Stimulated activated CD8-positive, alpha-beta memory T cell treated with anti-CD3 and anti-CD28 coated beads, Interleukin-12 subunit alpha, Interleukin-12 subunit beta, amount 100 ng/mL, for 1 hour (primary cell): ENCODE data around the gene PDE4B.
"Not testable (repeated sequence)": the region's sequence is repeated elsewhere in the genome, so short reads cannot be mapped to it uniquely, and the experiment has no call there.

Experiments
- DNase-seq: peaks from one replicate; pipeline ENCODE4 v3.0.0-alpha.2; 2020; ENCODE audit warnings: low read depth

The PDE4B gene

GRCh38 chr1:65814752-65815151 lies 22.1 kb downstream of the PDE4B start:
- DNase-seq: no peak

DNA sequence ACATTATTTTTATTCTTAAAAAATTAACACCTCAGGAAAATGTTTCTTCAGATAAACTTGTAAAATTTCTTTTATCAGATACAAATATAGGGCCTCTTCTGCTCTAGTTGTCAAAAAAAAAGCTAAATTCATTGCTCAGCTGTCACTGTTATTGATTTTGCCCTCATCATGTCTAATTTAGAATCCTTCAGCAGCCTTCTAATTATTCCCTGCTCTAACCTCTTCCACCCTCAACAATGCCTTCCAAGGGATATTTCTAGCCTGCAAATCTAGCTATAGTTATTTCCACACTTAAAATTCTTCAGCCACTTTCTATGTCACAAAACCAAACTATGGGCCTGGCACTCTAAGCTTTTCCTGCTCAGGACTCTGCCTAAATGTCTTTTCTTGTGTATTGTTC lies 25.2 kb downstream of the PDE4B start:
- no peak for DNase-seq

- no peak for DNase-seq
These were observed 26.3 kb downstream of the PDE4B start for GRCh38 chr1:65818966-65819365.

- DNase-seq: no peak
These were observed 28.3 kb downstream of the PDE4B start for GRCh38 chr1:65820983-65821382.

DNA sequence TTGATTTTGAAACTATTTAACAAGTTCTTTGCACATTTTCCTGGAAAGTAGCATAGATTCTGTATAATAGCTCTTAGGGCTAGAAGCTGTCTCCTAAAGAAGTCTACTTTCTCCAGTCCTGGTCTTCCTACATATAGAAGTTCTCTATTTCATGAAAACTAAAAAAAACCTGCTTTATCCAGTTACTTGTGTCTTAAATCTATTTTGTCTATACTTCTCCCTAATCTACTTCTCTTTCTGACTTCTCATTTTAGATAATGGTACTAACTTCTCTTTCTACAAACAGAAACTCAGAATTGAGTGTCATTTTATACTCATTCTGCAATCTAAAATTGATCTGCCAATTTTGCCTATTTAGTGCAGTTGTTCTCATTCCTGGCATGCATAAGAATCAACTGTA lies 28.7 kb downstream of the PDE4B start:
- DNase-seq: no peak

GRCh38 chr1:65824103-65824502 lies 31.4 kb downstream of the PDE4B start:
- DNase-seq: no peak

DNA sequence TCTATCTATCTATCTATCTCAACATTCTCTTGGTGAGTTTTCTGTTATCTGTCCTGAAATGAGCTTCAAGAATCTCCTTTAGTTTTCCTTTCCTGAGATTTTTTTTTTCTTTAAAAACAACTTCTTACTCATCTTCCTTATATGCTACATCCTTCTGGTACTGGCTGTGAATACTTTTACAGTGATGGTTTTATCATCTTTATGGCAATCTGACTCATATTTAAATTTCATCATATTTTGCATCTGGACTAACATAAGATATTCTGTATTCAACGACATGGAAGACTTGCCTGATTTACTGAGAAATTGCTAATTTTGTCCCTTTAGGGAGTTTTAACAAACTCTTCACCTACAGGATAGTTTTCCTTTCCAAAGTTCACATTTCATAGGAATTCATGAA lies 33.0 kb downstream of the PDE4B start:
- no peak for DNase-seq

- DNase-seq: no peak
These were observed 34.1 kb downstream of the PDE4B start for GRCh38 chr1:65826782-65827181.

DNA sequence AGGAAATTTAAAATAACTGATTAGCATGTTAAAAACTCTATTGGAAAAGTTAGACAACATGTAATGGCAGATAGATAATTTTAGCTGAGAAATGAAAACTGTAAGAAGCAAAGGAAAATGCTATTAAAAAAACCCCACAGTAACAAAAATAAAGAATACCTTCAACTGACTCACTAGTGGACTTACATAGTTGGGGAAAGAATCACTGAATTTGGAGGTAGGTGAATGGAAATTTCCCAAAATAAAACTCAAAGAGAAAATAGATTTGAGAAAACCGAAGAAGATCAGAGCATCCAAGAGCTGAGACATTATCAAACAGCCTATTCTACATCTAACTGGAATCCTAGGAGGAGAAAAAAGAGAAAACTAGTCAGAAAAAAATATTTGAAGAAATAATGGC lies 34.7 kb downstream of the PDE4B start:
- no peak for DNase-seq

- DNase-seq: no peak
These were observed 37.6 kb downstream of the PDE4B start for GRCh38 chr1:65830306-65830705.

GRCh38 chr1:65832296-65832695 lies 39.6 kb downstream of the PDE4B start:
- DNase-seq: no peak

DNA sequence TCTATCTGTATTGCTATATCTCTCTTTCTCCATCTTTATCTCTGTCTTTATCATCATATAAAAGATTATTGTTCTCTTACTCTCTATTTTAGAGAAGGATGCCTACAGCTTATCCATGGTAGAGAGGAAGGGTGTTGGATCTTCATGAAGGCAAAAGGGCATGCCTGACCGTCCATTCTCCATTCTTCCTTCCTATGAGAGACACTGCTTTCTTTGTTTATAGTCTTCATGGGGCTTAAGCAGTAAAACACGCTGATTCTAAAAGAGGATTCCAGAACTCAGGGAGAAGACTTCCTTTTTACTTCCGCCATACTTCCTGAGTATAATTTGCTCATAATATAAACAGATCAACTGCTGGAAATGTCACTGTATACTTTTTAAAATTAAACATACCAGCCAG lies 44.0 kb downstream of the PDE4B start:
- DNase-seq: no peak

GRCh38 chr1:65840683-65841082 lies 48.0 kb downstream of the PDE4B start:
- no peak for DNase-seq

DNA sequence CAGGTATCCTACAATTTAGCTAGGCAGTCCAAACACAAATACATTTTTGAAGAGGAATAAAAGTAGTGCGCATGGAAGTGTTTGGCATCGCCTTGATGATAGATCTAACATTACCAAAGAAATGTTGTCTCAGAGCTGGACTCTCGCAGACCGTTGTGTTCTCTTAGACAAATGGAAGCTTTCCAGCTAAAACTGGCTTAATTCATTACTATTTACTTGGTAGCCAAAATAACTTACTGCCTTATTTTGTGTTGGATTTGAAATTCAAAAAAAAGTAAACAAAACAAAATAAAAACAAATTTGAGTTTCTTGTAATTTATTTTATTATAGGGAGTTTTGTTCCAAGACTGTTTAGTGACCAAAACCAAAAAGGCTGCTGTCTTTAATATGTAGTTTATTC lies 51.6 kb downstream of the PDE4B start:
- DNase-seq: no peak

DNA sequence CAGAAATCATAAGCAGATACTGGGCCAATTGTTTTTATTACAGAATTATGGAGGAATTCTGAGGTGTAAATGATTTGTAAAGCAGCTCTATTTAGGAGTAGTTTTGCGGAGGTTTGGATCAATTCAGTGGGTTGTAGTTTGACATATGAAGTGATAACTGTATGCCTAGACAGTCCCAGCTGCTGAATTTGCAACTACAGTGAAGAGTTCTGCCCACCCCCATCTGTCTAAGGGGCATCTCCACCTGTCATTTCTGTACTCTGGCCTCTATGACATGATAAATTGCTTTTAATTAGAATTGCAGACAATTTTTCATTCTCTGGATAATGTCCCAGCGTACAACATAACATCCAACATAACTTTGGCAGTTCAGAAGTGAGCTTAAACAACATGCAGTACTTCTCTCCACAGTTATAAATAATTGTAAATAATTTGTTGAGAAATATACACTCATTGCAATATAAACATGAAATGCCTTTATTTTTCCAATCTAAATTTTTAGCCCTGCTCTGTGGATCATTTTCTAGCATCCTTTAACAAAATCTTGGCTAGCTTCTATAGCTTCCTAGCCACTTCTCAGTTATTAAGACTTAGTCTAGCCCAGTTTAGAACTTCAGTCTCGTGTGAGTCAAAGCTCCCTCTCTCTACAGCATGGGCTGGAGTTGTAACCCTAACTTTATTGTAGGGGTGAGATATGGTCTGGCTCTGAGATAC lies 52.3 kb downstream of the PDE4B start:
- DNase-seq: no peak

DNA sequence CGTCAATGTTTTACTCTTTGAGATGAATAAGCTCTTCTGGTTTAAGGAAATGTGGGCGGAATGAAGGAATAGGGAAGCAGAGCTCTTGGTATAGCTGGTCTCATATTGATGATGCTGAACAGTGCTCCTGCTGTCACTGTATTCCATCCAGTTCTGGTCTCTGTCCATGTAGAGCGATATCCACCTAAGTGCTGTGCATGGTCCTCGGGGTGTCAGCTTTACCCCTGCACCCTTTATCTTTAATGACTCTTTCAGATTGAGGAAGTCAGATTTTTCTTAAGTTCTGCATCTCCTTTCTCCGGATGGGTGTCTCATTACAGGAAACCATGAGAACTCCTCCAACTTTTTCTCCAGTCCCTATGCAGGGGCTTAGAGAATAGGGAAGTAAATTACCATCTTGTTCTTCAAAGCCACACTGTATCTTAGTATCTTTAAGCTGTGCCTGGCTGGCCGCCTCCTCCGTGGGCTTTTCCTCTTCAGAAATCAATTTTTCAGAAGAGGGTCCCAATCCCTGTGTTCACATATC lies 52.9 kb downstream of the PDE4B start:
- DNase-seq: no peak

DNA sequence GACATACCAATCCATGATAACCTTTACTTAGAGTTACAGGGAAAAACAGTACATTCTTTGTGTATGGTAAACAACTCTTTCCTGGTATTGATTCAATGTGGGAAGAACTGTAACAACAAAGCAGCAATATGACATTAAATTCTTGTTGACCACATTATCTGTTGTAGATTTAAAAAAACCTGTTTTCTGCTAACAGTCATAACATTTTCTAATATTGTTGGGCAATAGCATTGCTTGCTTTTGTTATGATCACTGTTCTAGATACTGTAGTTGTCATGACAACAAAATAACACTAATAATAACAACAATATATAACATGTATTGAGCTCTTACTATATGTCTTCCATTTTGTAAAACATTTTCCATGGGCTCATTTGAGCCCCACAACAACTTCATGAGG lies 54.2 kb downstream of the PDE4B start:
- no peak for DNase-seq

GRCh38 chr1:65850281-65850680 lies 57.6 kb downstream of the PDE4B start:
- DNase-seq: no peak

DNA sequence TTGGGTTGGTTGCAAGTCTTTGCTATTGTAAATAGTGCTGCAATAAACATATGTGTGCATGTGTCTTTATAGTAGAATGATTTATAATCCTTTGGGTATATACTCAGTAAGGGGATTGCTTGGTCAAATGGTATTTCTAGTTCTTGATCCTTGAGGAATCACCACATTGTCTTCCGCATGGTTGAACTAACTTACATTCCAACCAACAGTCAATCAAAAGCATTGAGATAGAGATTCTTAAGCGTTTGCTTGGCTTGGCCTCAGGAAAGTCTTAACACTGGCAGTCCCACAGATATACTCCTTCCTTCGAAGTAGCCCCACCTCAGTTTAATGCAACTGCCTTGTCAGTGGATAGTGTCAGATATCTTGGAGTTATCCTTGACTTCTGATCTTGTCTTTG lies 63.9 kb downstream of the PDE4B start:
- not testable (repeated sequence) for DNase-seq

DNA sequence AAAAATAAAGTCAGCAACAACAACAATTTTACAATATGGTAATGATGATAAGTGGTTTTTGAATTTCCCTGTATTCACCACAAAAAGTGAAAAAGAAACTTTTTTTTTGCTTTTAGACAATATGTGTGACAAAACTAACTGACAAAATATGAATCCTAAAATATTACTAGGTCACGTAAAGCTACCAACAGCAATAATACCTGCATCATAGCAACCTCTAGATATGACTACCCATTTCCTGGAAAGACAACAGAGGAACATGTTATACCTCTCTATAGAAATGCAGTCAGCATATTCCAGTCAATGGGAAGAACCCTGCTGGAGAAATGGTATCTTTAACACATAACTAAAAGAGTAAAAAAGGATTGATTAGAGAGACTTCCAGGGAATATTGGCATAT lies 73.7 kb downstream of the PDE4B start:
- DNase-seq: no peak

- no peak for DNase-seq
These were observed 79.6 kb downstream of the PDE4B start for GRCh38 chr1:65872301-65872700.

- DNase-seq: not testable (repeated sequence)
These were observed 85.6 kb downstream of the PDE4B start for GRCh38 chr1:65878342-65878741.

- no peak for DNase-seq
These were observed 87.9 kb downstream of the PDE4B start for GRCh38 chr1:65880611-65881010.

DNA sequence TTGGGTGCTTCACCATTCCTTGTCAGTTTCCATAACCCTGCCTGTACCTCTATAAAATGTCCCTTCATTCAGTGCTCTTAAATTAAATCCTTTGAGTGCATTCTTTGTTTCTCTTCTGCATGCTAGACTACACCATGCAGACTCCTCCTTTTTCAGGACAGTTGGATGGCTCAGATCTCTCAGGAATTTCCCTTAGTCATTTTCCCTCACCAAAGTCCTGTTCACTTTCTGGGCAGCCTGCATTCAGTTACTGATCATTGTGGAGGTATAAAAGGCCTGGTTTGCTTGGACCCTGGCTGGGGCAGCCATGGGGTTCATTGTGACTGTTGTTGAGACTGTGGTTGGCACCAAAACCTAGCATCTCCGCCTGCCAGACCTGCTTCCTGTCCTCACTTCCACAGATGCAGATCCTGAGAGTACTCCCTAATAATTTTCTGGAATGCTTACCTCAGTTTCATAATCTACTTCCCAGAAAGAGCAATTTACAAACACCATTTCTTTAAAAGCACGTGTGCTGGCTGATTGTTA lies 88.4 kb downstream of the PDE4B start:
- no peak for DNase-seq
